ENCODE data around the gene MRPL43.

GRCh38 chr10:100945754-100946153 is 41.5 kb downstream of the MRPL43 start:
- TF ChIP-seq CTCF (conservative IDR thresholded peaks at IDR 0.05 in 1 of 2, IDR thresholded peaks at IDR 0.05 in 1 of 2; ENCODE audit: low read depth in 1 of 2, low read length in 2 of 2) (no peak), EZH2 (IDR thresholded peaks at IDR 0.05; ENCODE audit: low read length, missing control alignments) (no peak)

Data from fibroblast of lung (primary cell).